SU-DHL-6 (cell line): ENCODE measurements around the gene MCF2.

Source experiments
- H2AFZ ChIP-seq: fragments of 200-600 bp; sonication (generic); 2 replicates; pipeline ENCODE4 v1.6.1; 2014; ENCODE audit warnings: low read depth, mild to moderate bottlenecking, moderate library complexity, mixed read lengths, antibody characterized with exemption, low read length; ENCODE audit not compliant: severe bottlenecking
- H3F3A ChIP-seq: fragments of 200-600 bp; shearing (Covaris generic); 2 replicates; pipeline ENCODE4 v1.6.0; 2016; ENCODE audit warnings: antibody characterized with exemption, mild to moderate bottlenecking; ENCODE audit not compliant: insufficient read depth
- H3K27ac ChIP-seq: fragments of 200-600 bp; sonication (generic); 2 replicates; pipeline ENCODE4 v1.5.1; 2016; ENCODE audit warnings: low read depth, mild to moderate bottlenecking, low read length, moderate library complexity, mixed read lengths
- H3K27me3 ChIP-seq: fragments of 200-600 bp; sonication (generic), shearing (Covaris generic); 2 replicates; pipeline ENCODE4 v1.6.0; 2014; ENCODE audit warnings: mild to moderate bottlenecking, low read length
- H3K36me3 ChIP-seq: fragments of 200-600 bp; sonication (generic); 2 replicates; pipeline ENCODE4 v1.6.1; 2014; ENCODE audit warnings: mild to moderate bottlenecking, low read length, mixed read lengths
- H3K4me2 ChIP-seq: fragments of 300-600, 200-600 bp; shearing (Covaris generic), sonication (generic); 2 replicates; pipeline ENCODE4 v1.6.0; 2014; ENCODE audit warnings: low read length, low read depth, mild to moderate bottlenecking; ENCODE audit not compliant: poor library complexity, severe bottlenecking
- H3K4me3 ChIP-seq: fragments of 200-600 bp; sonication (generic); 2 replicates; pipeline ENCODE4 v1.5.1; 2014; ENCODE audit warnings: antibody characterized with exemption, low read length, mild to moderate bottlenecking, mixed read lengths; ENCODE audit not compliant: insufficient read depth, poor library complexity, severe bottlenecking
- H3K79me2 ChIP-seq: fragments of 200-600 bp; sonication (generic); 2 replicates; pipeline ENCODE4 v1.6.1; 2014; ENCODE audit warnings: mild to moderate bottlenecking, low read length, moderate library complexity; ENCODE audit not compliant: insufficient read depth
- H3K9ac ChIP-seq: fragments of 200-600 bp; sonication (generic); 2 replicates; pipeline ENCODE4 v1.7.0; 2014; ENCODE audit warnings: mild to moderate bottlenecking, low read length
- H3K9me2 ChIP-seq: fragments of 200-600 bp; sonication (generic); replicated peaks from 2 replicates; pipeline ENCODE4 v1.6.1; 2014; ENCODE audit warnings: low read length; ENCODE audit not compliant: insufficient read depth
- H3K9me3 ChIP-seq: fragments of 200-600 bp; sonication (generic); 2 replicates; pipeline ENCODE4 v1.6.1; 2014; ENCODE audit warnings: low read length, mixed read lengths; ENCODE audit not compliant: insufficient read depth
- H4K20me1 ChIP-seq: fragments of 200-600 bp; sonication (generic); 2 replicates; pipeline ENCODE4 v1.6.1; 2014; ENCODE audit warnings: low read depth, mild to moderate bottlenecking, antibody characterized with exemption, low read length, moderate library complexity, mixed read lengths
- EZH2phosphoT487 ChIP-seq: fragments of 200-600 bp; sonication (generic), shearing (Covaris generic); conservative IDR thresholded peaks from 2 replicates; pipeline ENCODE4 v1.6.1; 2018; ENCODE audit warnings: mild to moderate bottlenecking, antibody characterized with exemption, low read length, moderate library complexity, mixed read lengths
- TF ChIP-seq, protein P1 (sequence below): fragments of 200-600 bp; sonication (generic); IDR thresholded peaks from one replicate; pipeline ENCODE4 v1.5.1; 2017; ENCODE audit warnings: antibody characterized with exemption, mild to moderate bottlenecking, low read length, moderate library complexity; ENCODE audit not compliant: insufficient read depth, poor library complexity, severe bottlenecking

MCF2 gene

GRCh38 chrX:139739138-139739537, 31.2 kb upstream of the MCF2 start:
- no peak overlapping the region for H3K4me3 ChIP-seq
- no peak overlapping the region for H3K27ac ChIP-seq
- H3K79me2 ChIP-seq = no peaks in the 10 kb centered on the region
- H3K27me3 ChIP-seq = no peaks in the 10 kb centered on the region
- H3K9ac ChIP-seq = no peak overlapping the region
- H3F3A ChIP-seq = no peaks in the 10 kb centered on the region
- H3K36me3 ChIP-seq = no peaks in the 10 kb centered on the region
- H3K9me2 ChIP-seq = no peaks in the 10 kb centered on the region
- H4K20me1 ChIP-seq = no peaks in the 10 kb centered on the region
- TF ChIP-seq, protein P1, sequence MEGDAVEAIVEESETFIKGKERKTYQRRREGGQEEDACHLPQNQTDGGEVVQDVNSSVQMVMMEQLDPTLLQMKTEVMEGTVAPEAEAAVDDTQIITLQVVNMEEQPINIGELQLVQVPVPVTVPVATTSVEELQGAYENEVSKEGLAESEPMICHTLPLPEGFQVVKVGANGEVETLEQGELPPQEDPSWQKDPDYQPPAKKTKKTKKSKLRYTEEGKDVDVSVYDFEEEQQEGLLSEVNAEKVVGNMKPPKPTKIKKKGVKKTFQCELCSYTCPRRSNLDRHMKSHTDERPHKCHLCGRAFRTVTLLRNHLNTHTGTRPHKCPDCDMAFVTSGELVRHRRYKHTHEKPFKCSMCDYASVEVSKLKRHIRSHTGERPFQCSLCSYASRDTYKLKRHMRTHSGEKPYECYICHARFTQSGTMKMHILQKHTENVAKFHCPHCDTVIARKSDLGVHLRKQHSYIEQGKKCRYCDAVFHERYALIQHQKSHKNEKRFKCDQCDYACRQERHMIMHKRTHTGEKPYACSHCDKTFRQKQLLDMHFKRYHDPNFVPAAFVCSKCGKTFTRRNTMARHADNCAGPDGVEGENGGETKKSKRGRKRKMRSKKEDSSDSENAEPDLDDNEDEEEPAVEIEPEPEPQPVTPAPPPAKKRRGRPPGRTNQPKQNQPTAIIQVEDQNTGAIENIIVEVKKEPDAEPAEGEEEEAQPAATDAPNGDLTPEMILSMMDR = no peak
- TF ChIP-seq EZH2phosphoT487 = no peak
- H3K9me3 ChIP-seq = no peaks in the 10 kb centered on the region
- no peak overlapping the region for H3K4me2 ChIP-seq
- H2AFZ ChIP-seq = no peak overlapping the region

DNA sequence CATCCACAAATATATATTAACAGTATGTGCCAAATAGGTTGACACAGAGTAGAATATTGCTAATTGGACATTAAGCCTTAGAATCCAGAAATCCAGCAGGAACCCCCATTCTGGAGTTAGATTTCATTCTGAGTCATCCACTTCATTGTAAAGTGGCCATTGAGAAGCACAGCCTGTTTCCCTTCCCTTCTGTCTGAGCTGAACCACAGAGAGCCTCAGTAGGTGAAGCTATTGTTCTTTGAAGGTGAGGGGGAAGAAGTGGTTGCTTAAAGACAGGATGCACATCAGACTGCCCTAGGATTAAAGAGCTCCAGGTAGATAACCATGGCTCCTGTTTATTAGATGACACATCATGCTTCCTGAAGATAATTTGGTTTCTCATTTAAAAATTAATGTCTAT, 30.6 kb upstream of the MCF2 start:
- Histone ChIP-seq H3K4me3 (no peak overlapping the region), H3K9ac (no peak overlapping the region), H3K4me2 (no peak overlapping the region), H3K79me2 (no peaks in the 10 kb centered on the region), H4K20me1 (no peaks in the 10 kb centered on the region), H3F3A (no peaks in the 10 kb centered on the region), H3K27ac (no peak overlapping the region), H3K9me2 (no peaks in the 10 kb centered on the region), H2AFZ (no peak overlapping the region), H3K9me3 (no peaks in the 10 kb centered on the region), H3K36me3 (no peaks in the 10 kb centered on the region), H3K27me3 (no peaks in the 10 kb centered on the region)
- TF ChIP-seq, protein P1 = no peak
- TF ChIP-seq EZH2phosphoT487 = no peak

- H3K79me2 ChIP-seq = no peaks in the 10 kb centered on the region
- H4K20me1 ChIP-seq = no peaks in the 10 kb centered on the region
- no peak overlapping the region for H3K27ac ChIP-seq
- no peak overlapping the region for H3K4me2 ChIP-seq
- no peaks in the 10 kb centered on the region for H3K27me3 ChIP-seq
- no peak for TF ChIP-seq EZH2phosphoT487
- TF ChIP-seq, protein P1 = no peak
- H3K9me2 ChIP-seq = no peaks in the 10 kb centered on the region
- no peak overlapping the region for H3K4me3 ChIP-seq
- no peaks in the 10 kb centered on the region for H3F3A ChIP-seq
- no peak overlapping the region for H3K9ac ChIP-seq
- no peak overlapping the region for H2AFZ ChIP-seq
- no peaks in the 10 kb centered on the region for H3K9me3 ChIP-seq
- no peaks in the 10 kb centered on the region for H3K36me3 ChIP-seq
These were observed 28.2 kb upstream of the MCF2 start for GRCh38 chrX:139736151-139736550.

DNA sequence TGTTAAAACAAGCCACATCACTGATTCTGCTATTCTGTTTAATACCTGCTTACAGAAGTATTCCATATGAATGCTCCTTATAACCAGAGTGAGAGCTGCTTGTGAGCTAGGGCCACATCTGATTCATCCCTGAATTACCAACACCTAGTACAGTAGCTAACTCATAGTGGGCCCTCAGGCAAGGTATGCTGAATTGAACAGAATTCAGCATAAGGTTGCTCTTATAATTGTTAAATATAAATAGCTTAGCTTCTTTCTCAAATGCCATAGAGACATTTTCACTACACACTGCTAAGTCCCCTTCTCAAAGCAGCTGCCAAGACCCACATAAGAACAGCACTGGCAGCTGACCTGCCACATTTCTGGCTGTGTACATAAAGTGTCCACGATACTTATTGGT, 27.0 kb upstream of the MCF2 start:
- no peaks in the 10 kb centered on the region for H3F3A ChIP-seq
- no peak overlapping the region for H3K4me3 ChIP-seq
- no peak overlapping the region for H3K9ac ChIP-seq
- no peak for TF ChIP-seq EZH2phosphoT487
- TF ChIP-seq, protein P1 = no peak
- H3K9me2 ChIP-seq = no peaks in the 10 kb centered on the region
- H2AFZ ChIP-seq = no peak overlapping the region
- no peaks in the 10 kb centered on the region for H3K79me2 ChIP-seq
- no peaks in the 10 kb centered on the region for H4K20me1 ChIP-seq
- H3K27ac ChIP-seq = no peak overlapping the region
- no peaks in the 10 kb centered on the region for H3K27me3 ChIP-seq
- no peaks in the 10 kb centered on the region for H3K36me3 ChIP-seq
- H3K4me2 ChIP-seq = no peak overlapping the region
- no peaks in the 10 kb centered on the region for H3K9me3 ChIP-seq
